ENCODE measurements around the gene ARID1B. TPM values are rescaled to one million over a fixed set of nuclear protein-coding genes. Genes with fewer than 3 reads are reported as not detected.

The ARID1B gene
- total RNA-seq, 1 experiment from 2014 or later, result 35.6 TPM

DNA sequence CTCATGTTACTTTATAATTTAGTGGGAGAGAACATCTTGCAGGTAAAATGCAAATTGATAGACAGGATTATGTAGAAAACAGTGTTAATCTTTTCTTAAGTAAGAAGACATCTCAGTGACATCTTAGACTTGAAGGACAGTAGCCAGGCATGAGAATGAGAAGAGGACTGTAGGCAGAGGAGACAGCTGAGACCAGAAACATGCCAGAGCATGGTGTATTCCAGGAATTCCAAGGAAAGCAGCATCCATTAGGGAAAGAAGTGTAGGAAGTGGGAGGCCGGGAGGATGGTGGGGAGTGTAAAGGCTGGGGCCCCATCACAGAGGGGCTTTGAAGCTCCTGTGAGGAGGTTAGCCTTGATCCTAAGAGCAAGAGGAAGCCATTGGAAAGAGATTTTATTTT is 225.6 kb downstream of the ARID1B start:
- no peaks in the 10 kb centered on the region for H4K20me1 ChIP-seq (ENCODE audit: insufficient read depth)
- no peaks in the 10 kb centered on the region for H3K9me2 ChIP-seq (ENCODE audit: insufficient read depth)
- H3K9me3 ChIP-seq (ENCODE audit: control insufficient read depth in 1 of 2, insufficient read depth in 1 of 2, low read depth in 1 of 2, low read length in 2 of 2), result no peaks in the 10 kb centered on the region
- H3K4me2 ChIP-seq (ENCODE audit: low read length), result no peak overlapping the region
- intact Hi-C loops (cut with micrococcal nuclease), result no loop called here
- CTCF ChIA-PET, result no interaction called here
- no peaks in the 10 kb centered on the region for H3K36me3 ChIP-seq (ENCODE audit: control insufficient read depth in 1 of 2, insufficient read depth in 2 of 2, low read length in 2 of 2)
- ATAC-seq (no peak), DNase-seq (ENCODE audit: low read depth, low spot score) (no peak)
- no TSS peak for BruUV-seq (replicated peaks)
- POLR2A ChIA-PET, result no interaction called here
- H3K27ac ChIP-seq (ENCODE audit: low read depth, low read length), result no peak overlapping the region
- H3K27me3 ChIP-seq (ENCODE audit: insufficient read depth, low read length), result no peaks in the 10 kb centered on the region
- RAD21 ChIA-PET (ENCODE audit: low non-redundant PET in 1 of 2, low total read pairs in 2 of 2, uncharacterized antibody in 2 of 2, unreplicated experiment in 2 of 2), result no interaction called here
- no peaks in the 10 kb centered on the region for H3K79me2 ChIP-seq (ENCODE audit: insufficient read depth, low read length)
- H3K4me3 ChIP-seq (replicated peaks in 1 of 2; ENCODE audit: low read depth in 1 of 2, low read length in 2 of 2), result no peak overlapping the region
- no peaks in the 10 kb centered on the region for H3K4me1 ChIP-seq (ENCODE audit: control insufficient read depth in 1 of 2, insufficient read depth in 2 of 2, low read length in 2 of 2)
- H2AFZ ChIP-seq (ENCODE audit: low read depth, low read length, poor library complexity, severe bottlenecking), result no peak overlapping the region
- no peak overlapping the region for H3K9ac ChIP-seq (ENCODE audit: low read length)
- TF ChIP-seq CBX3 (IDR thresholded peaks at IDR 0.05; ENCODE audit: low read depth) (no peak), CEBPB (IDR thresholded peaks at IDR 0.05; ENCODE audit: low read depth) (no peak), RAD21 (IDR thresholded peaks at IDR 0.05; ENCODE audit: low read depth) (no peak), ZFX (IDR thresholded peaks at IDR 0.05) (no peak), JUND (IDR thresholded peaks at IDR 0.05) (no peak)

DNA sequence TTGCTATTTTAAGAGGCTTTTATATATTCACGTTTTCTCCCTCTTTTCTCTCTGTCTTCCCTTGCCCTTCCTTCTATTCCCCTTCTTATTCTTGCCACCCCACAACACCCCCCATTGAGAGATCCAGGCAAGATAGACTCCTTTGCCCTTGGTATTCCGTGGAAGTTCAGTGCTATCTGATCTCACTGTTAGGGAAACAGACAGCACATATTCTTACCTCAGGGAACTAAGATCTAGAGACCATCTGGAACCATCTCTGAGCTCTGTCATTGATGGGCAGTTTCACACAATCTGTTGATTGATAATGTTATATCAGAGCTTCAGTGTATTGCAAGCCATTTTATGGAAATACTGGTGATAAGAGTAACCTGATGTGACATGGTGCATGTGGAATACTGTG is 228.8 kb downstream of the ARID1B start:
- DNase-seq (ENCODE audit: low read depth, low spot score) (no peak), ATAC-seq (no peak)
- BruUV-seq (replicated peaks), result no TSS peak
- H3K4me1 ChIP-seq (ENCODE audit: control insufficient read depth in 1 of 2, insufficient read depth in 2 of 2, low read length in 2 of 2), result no peaks in the 10 kb centered on the region
- H3K4me3 ChIP-seq (replicated peaks in 1 of 2; ENCODE audit: low read depth in 1 of 2, low read length in 2 of 2), result no peak overlapping the region
- ChIA-PET POLR2A (no interaction called here), CTCF (no interaction called here), RAD21 (ENCODE audit: low non-redundant PET in 1 of 2, low total read pairs in 2 of 2, uncharacterized antibody in 2 of 2, unreplicated experiment in 2 of 2) (no interaction called here)
- H3K9me3 ChIP-seq (ENCODE audit: control insufficient read depth in 1 of 2, insufficient read depth in 1 of 2, low read depth in 1 of 2, low read length in 2 of 2), result no peaks in the 10 kb centered on the region
- intact Hi-C loops (cut with micrococcal nuclease), result no loop called here
- H4K20me1 ChIP-seq (ENCODE audit: insufficient read depth), result no peaks in the 10 kb centered on the region
- H2AFZ ChIP-seq (ENCODE audit: low read depth, low read length, poor library complexity, severe bottlenecking), result no peak overlapping the region
- H3K4me2 ChIP-seq (ENCODE audit: low read length), result no peak overlapping the region
- H3K36me3 ChIP-seq (ENCODE audit: control insufficient read depth in 1 of 2, insufficient read depth in 2 of 2, low read length in 2 of 2), result no peaks in the 10 kb centered on the region
- H3K9ac ChIP-seq (ENCODE audit: low read length), result no peak overlapping the region
- H3K9me2 ChIP-seq (ENCODE audit: insufficient read depth), result no peaks in the 10 kb centered on the region
- H3K79me2 ChIP-seq (ENCODE audit: insufficient read depth, low read length), result no peaks in the 10 kb centered on the region
- H3K27me3 ChIP-seq (ENCODE audit: insufficient read depth, low read length), result no peaks in the 10 kb centered on the region
- TF ChIP-seq, protein P1, sequence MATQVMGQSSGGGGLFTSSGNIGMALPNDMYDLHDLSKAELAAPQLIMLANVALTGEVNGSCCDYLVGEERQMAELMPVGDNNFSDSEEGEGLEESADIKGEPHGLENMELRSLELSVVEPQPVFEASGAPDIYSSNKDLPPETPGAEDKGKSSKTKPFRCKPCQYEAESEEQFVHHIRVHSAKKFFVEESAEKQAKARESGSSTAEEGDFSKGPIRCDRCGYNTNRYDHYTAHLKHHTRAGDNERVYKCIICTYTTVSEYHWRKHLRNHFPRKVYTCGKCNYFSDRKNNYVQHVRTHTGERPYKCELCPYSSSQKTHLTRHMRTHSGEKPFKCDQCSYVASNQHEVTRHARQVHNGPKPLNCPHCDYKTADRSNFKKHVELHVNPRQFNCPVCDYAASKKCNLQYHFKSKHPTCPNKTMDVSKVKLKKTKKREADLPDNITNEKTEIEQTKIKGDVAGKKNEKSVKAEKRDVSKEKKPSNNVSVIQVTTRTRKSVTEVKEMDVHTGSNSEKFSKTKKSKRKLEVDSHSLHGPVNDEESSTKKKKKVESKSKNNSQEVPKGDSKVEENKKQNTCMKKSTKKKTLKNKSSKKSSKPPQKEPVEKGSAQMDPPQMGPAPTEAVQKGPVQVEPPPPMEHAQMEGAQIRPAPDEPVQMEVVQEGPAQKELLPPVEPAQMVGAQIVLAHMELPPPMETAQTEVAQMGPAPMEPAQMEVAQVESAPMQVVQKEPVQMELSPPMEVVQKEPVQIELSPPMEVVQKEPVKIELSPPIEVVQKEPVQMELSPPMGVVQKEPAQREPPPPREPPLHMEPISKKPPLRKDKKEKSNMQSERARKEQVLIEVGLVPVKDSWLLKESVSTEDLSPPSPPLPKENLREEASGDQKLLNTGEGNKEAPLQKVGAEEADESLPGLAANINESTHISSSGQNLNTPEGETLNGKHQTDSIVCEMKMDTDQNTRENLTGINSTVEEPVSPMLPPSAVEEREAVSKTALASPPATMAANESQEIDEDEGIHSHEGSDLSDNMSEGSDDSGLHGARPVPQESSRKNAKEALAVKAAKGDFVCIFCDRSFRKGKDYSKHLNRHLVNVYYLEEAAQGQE (IDR thresholded peaks at IDR 0.05; ENCODE audit: low read depth), result no peak
- TF ChIP-seq POLR2A (IDR thresholded peaks at IDR 0.05; ENCODE audit: borderline replicate concordance, extremely low read depth, insufficient read depth, insufficient read length) (no peak), TCF7L2 (IDR thresholded peaks at IDR 0.05; ENCODE audit: borderline replicate concordance, extremely low read depth, insufficient read depth, insufficient read length) (no peak), EZH2 (IDR thresholded peaks at IDR 0.05) (no peak), ZNF274 (IDR thresholded peaks at IDR 0.05; ENCODE audit: low read depth, low read length) (no peak), CBX3 (IDR thresholded peaks at IDR 0.05; ENCODE audit: low read depth) (no peak)
- H3K27ac ChIP-seq (ENCODE audit: low read depth, low read length), result no peak overlapping the region
